GM12801 (cell line): ENCODE data around the gene DGKG.

ENCODE experiments used
- TF ChIP-seq, protein P1 (sequence below): IDR thresholded peaks from one replicate; pipeline ENCODE4 v1.5.1; 2011; ENCODE audit warnings: control low read depth; ENCODE audit not compliant: insufficient read length; ENCODE audit errors: extremely low read depth

Gene DGKG

DNA sequence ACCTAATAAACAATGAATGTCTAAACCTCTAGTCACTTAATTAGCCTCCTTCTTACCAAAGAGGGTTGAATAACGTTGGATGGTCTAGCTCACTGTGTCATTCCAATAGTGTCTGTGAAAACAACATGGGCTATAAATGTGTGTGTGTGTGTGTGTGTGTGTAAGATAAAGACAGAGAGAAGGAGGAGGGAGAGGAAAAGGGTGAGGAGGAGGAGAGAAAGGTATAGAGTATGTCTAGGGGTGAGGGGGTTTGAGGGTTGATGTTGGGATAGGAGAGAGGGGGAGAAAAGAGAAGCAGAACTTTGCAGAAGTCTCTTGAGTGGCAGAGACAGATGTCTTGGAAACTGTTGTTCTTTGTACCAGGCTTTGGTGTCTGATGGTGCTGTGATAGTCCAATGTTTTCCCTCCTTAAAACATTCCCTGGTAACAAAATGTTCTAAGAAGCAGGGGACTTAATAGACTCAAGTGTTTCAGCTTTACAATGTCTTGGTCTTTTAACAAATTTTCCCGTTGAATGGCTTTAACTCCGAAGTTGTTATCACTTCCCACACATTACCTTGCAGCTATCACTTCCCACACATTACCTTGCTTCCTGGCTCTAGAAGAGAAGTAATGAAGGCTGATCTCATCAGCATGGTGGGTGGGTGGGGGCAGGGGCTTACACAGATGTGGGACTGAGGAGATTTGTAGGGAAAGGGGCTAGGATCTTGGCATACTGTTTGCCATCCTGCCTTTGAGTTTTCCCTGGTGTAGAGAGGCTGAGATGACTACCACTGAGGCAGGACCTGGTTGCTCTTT, 195.3 kb downstream of the DGKG start:
- TF ChIP-seq, protein P1, sequence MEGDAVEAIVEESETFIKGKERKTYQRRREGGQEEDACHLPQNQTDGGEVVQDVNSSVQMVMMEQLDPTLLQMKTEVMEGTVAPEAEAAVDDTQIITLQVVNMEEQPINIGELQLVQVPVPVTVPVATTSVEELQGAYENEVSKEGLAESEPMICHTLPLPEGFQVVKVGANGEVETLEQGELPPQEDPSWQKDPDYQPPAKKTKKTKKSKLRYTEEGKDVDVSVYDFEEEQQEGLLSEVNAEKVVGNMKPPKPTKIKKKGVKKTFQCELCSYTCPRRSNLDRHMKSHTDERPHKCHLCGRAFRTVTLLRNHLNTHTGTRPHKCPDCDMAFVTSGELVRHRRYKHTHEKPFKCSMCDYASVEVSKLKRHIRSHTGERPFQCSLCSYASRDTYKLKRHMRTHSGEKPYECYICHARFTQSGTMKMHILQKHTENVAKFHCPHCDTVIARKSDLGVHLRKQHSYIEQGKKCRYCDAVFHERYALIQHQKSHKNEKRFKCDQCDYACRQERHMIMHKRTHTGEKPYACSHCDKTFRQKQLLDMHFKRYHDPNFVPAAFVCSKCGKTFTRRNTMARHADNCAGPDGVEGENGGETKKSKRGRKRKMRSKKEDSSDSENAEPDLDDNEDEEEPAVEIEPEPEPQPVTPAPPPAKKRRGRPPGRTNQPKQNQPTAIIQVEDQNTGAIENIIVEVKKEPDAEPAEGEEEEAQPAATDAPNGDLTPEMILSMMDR, result no peak

DNA sequence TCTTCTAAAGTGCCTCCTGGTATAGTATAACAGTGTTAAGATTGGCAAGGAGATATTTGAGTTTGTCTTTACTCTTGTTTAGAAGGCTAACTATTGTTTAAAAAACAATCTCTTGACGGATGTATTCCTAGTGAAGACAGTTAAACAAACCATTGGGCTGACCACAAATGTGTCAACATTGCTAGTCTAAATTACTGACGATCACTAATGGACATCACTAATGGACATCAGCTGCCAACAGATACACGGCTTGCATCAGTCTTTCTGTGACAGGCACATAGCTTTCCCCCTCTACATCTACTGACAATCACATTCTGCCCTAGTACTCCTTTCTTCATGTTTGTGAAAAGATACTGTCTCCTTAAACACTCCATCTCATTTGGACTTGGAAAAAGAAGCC, 196.0 kb downstream of the DGKG start:
- TF ChIP-seq, protein P1, result no peak

DNA sequence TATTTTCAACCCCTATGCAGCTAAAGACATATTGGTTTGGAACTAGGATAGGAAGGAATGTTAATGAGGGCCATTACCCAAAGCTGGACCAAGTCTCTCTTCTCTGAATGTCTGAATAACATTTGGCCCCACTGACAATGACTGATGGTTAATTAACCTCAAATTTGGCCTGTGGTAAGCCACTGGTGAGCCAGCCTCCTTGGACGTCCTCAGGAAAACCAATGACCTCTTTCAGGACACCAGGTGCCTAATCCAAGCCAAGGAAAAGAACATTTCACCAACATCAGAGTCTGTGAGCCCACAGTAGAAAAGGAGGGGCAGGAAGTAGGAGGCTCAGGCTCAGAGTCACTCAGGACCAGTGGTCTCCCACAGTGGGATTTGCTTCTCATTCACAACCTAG, 196.7 kb downstream of the DGKG start:
- TF ChIP-seq, protein P1, result no peak

DNA sequence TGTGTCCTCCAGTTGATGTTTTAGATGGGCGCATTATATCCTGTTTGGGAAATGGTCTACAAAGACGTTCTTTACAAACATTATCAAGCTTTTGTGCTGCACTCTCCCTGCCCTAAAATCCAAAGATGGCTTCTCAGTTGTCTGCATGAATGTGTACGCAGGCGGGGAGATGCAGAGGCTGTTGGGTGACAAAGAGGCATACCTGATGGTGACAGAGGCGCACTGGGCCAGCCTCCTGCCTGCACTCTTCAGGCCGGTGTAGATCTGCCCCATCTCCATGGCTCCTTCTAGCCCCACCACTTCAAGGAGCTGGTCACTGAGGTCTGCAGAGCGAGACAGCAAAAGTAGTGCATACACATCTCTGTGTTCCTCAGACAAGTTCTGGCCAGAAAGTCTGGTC, 197.3 kb downstream of the DGKG start:
- TF ChIP-seq, protein P1, result no peak

DNA sequence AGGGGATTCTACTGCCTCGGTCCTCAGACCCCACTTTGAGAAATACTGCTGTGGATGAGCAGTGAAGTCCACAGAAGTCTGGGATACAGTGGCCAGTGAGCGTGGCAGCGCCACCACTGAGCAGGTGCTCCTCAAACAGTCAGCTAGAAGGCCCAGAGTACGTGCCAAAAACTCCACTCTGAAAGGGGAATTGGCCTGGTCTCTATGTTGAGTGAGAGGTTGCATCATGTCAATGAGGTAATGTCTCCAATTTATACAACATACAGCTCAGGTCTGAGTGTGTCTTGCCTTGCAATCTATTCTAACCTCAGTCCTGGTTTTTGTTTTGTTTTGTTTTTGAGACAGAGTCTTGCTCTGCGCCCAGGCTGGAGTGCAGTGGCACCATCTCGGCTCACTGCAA, 199.8 kb downstream of the DGKG start:
- TF ChIP-seq, protein P1, result no peak

- TF ChIP-seq, protein P1, result no peak
Observed at GRCh38 chr3:186160691-186161243, 201.3 kb downstream of the DGKG start.

DNA sequence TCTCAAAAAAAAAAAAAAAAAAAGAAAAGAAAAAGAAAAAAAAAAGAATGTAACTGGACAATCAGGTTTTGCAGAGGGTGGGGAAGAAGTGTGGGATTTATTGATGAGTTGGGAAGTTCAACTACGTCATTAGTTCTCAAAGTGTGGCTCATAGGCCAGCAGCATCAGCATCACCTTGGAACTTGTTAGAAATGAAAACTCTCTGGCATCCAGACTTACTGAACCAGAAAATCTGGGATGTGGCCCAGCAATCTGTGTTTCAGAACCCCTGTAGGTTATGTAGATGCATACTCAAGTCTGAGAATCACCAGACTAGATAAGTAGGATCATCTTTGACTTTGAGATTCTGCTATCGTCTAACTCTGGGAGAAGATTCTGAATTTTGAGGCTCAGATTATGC, 207.4 kb downstream of the DGKG start:
- TF ChIP-seq, protein P1, result no peak
